Suppressor macrophage treated with lipopolysaccharide for 1 hour (primary cell): ENCODE results near the gene SLC22A5.
"Not testable (repeated sequence)": the region's sequence is repeated elsewhere in the genome, so short reads cannot be mapped to it uniquely, and the experiment has no call there.

Experiments used
- DNase-seq, 3 donors: peaks; one replicate each; pipeline ENCODE4 v3.0.0-alpha.2; 2020 to 2022

Gene SLC22A5

GRCh38 chr5:132428484-132429462 lies 59.3 kb downstream of the SLC22A5 start:
- DNase-seq = no peak

DNA sequence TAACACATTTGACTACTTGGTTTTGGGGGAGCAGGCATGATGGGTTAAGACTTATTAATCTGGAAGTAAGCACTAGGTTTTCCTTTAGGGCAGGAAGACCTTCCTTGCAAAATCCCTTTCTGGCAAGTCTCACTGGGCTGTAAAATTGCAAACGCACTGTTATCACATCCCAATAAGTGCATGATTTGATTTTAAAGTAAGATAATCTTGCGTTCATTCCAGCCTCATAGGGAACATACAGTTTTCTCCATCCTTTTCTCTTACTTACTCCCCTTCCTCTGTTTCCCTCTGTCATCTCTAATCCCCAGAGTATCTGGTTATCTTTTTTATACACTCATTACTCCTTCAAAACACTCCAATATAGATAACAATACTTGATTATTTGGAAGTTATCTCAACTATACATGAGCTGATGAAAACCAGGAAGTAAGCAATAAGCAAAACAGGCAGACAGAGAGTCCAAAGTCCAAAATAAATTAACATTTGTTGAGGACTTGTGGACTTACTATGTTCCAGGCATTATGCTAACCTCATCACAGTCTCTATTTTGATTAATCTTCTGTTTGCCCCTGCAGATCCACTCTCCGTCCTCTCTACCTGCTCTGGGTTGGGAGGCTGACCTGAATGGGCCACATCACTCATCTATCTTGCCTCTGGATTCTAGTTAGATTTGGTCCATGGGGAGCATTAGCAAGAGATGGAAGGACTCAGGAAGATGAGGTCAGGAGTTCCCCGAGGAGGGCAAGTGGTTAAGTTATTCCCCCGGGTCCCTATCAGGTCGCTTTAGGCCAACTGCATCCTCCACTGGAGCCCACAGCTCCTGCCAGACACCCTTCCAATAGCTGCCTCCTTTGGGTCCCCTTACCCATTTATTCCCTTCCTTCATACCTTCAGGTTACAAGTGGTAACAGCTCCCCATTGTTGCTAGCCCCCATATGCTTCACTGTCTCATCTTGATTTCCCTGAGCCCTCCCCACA lies 60.2 kb downstream of the SLC22A5 start:
- DNase-seq = no peak

GRCh38 chr5:132430746-132431145 lies 61.2 kb downstream of the SLC22A5 start:
- peak; percentile 76 to 86 (median 83) for DNase-seq

GRCh38 chr5:132431632-132432031 lies 62.1 kb downstream of the SLC22A5 start:
- DNase-seq = peak; percentile 60 to 70 (median 67)

DNA sequence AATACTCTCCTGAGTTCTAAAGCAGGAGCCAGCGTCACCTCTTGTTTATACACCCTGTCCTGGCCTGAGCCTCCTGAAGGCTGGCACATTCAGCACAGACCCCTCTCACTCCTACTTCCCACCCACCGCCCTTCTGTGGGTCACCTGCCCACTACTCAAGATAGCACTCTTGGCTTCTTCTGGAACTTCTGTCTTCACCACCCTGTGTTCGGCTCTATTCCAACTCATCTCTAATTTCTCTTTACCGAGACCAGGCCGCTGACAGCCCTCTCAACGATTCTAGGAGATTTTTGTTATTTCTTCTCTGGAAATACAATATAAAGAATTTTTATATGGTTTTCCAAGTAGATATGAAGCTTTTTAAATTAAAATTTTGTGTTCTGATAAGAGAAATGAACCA lies 63.6 kb downstream of the SLC22A5 start:
- no peak for DNase-seq

- DNase-seq = peak in 2 of 3 donors; percentile 47 to 50
These were observed 65.1 kb downstream of the SLC22A5 start for GRCh38 chr5:132434416-132435286.

- DNase-seq = peak in 2 of 3 donors; percentile 52
These were observed 65.9 kb downstream of the SLC22A5 start for GRCh38 chr5:132435447-132435846.

DNA sequence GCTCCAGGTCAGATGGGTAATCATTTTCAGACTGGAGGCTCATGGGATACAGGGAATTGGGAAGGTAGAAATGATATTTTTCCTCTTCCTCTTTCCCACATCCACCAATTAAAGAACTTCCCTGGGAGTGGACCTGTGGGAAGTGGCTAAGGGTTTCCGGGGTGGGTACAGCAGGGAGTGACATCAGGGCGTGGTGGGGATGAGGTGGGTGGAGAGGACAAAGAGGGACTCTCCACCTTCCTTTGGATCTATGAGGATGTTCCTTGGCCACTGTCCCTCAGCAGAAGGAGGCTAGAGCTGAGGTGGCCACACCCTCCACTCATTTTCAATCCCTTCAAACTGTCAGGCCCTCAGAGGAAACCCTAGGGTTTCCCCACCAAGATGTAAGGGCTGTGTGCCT lies 66.4 kb downstream of the SLC22A5 start:
- DNase-seq = peak; percentile 86 to 93 (median 91)

DNA sequence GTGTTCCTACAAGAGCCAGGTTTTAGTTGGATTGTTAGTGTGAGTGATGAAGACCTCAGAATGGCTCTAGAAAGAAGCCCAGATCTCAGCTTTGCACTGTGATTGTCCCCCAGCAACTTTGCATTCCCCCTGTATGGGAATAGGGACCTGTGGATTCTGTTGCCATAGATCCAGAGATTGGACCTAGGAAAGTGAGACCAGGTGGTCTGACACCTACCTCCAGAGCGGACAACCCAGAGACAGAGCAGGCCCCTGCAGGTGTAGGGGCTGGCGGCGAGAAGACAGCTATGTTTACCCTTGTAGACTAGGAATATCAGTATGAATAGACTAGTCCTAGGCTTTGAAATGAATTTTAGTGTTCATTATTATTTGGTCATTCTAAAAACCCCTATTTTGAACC lies 67.4 kb downstream of the SLC22A5 start:
- DNase-seq = no peak

- peak; percentile 97 to 98 (median 97) for DNase-seq
These were observed 68.2 kb downstream of the SLC22A5 start for GRCh38 chr5:132437604-132438266.

DNA sequence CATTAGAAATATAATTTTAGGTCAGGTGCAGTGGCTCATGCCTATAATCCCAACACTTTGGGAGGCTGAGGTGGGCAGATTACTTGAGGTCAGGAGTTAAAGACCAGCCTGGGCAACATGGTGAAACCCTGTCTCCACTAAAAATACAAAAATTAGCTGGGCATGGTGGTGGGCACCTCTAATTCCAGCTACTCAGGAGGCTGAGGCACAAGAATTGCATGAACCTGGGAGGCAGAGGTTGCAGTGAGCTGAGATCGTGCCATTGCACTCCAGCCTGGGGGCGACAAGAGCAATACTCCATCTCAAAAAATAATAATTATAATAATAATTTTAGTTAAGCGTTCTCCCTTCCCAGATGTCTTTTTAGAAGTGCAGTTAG lies 68.7 kb downstream of the SLC22A5 start:
- DNase-seq = not testable (repeated sequence)

DNA sequence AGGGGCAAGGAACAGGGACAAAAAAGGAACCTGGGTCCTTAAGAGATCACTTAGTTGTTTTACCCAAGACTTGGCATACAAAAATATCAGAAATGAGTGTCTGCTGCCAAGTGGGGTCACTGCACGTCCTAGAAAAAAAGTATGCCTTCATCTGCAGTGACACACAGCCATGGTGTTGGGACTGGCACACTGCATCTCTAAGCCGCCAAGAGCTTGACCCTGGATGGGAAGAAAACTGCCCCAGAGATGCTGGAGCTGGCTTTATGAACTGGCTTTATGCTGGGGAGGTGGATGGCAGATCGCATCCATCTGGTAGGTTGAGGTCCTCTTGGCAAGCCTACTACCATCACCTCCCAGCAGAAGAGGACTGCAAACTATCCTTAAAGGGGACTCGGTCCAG lies 69.4 kb downstream of the SLC22A5 start:
- peak; percentile 59 to 73 (median 66) for DNase-seq

- peak; percentile 95 to 99 (median 98) for DNase-seq
These were observed 70.1 kb downstream of the SLC22A5 start for GRCh38 chr5:132439521-132440089.

- no peak for DNase-seq
These were observed 74.6 kb downstream of the SLC22A5 start for GRCh38 chr5:132444061-132444460.
